Measurements from ENCODE around the gene ATP11A.

The ATP11A gene

GRCh38 chr13:112896736-112897602 is 207.1 kb downstream of the ATP11A start:
- Histone ChIP-seq H3K4me1 (ENCODE audit: low read length) (peaks cover 23% of the 10 kb centered on the region), H3K79me2 (ENCODE audit: low read length) (no peaks in the 10 kb centered on the region), H3K9me2 (replicated peaks; ENCODE audit: insufficient read depth, low read length) (no peaks in the 10 kb centered on the region), H3K27ac (ENCODE audit: low read length) (no peak overlapping the region), H3K4me2 (ENCODE audit: low read depth, low read length) (no peak overlapping the region), H3F3A (ENCODE audit: insufficient read depth, low read length) (0 out of 2 replicates have a peak, but pooled peaks cover 8% of the 10 kb centered on the region), H3K9me3 (replicated peaks; ENCODE audit: insufficient read depth, low read length) (no peaks in the 10 kb centered on the region), H4K20me1 (ENCODE audit: insufficient read depth, low read length) (no peaks in the 10 kb centered on the region), H3K27me3 (replicated peaks; ENCODE audit: insufficient read depth, low read length) (peaks cover 47% of the 10 kb centered on the region), H2AFZ (ENCODE audit: low read length) (no peak overlapping the region), H3K9ac (ENCODE audit: low read length) (no peak overlapping the region), H3K36me3 (replicated peaks; ENCODE audit: insufficient read depth, low read length) (no peaks in the 10 kb centered on the region), H3K4me3 (ENCODE audit: low read length) (no peak overlapping the region)
- no peak for DNase-seq
- TF ChIP-seq EZH2 (optimal IDR thresholded peaks at IDR 0.05; ENCODE audit: low read depth, low read length) = no peak
- TF ChIP-seq CTCF (IDR thresholded peaks at IDR 0.05; ENCODE audit: low read length) = no peak
- TF ChIP-seq EZH2phosphoT487 (IDR thresholded peaks at IDR 0.05; ENCODE audit: low read length) = no peak

- Histone ChIP-seq H3K4me1 (ENCODE audit: low read length) (peaks cover 23% of the 10 kb centered on the region), H3K27me3 (replicated peaks; ENCODE audit: insufficient read depth, low read length) (peaks cover 41% of the 10 kb centered on the region), H3K36me3 (replicated peaks; ENCODE audit: insufficient read depth, low read length) (no peaks in the 10 kb centered on the region), H4K20me1 (ENCODE audit: insufficient read depth, low read length) (no peaks in the 10 kb centered on the region), H3K79me2 (ENCODE audit: low read length) (no peaks in the 10 kb centered on the region), H3F3A (ENCODE audit: insufficient read depth, low read length) (0 out of 2 replicates have a peak, but pooled peaks cover 8% of the 10 kb centered on the region), H3K27ac (ENCODE audit: low read length) (no peak overlapping the region), H2AFZ (ENCODE audit: low read length) (no peak overlapping the region), H3K9me3 (replicated peaks; ENCODE audit: insufficient read depth, low read length) (no peaks in the 10 kb centered on the region), H3K9me2 (replicated peaks; ENCODE audit: insufficient read depth, low read length) (no peaks in the 10 kb centered on the region), H3K9ac (ENCODE audit: low read length) (no peak overlapping the region), H3K4me3 (ENCODE audit: low read length) (no peak overlapping the region), H3K4me2 (ENCODE audit: low read depth, low read length) (no peak overlapping the region)
- DNase-seq = no peak
- no peak for TF ChIP-seq EZH2 (optimal IDR thresholded peaks at IDR 0.05; ENCODE audit: low read depth, low read length)
Measured at GRCh38 chr13:112897603-112897955, 207.7 kb downstream of the ATP11A start.

GRCh38 chr13:112897956-112898620 is 208.2 kb downstream of the ATP11A start:
- Histone ChIP-seq H3K27me3 (replicated peaks; ENCODE audit: insufficient read depth, low read length) (peaks cover 36% of the 10 kb centered on the region), H3K27ac (ENCODE audit: low read length) (no peak overlapping the region), H3K9me2 (replicated peaks; ENCODE audit: insufficient read depth, low read length) (no peaks in the 10 kb centered on the region), H3K36me3 (replicated peaks; ENCODE audit: insufficient read depth, low read length) (no peaks in the 10 kb centered on the region), H3K9ac (ENCODE audit: low read length) (no peak overlapping the region), H3F3A (ENCODE audit: insufficient read depth, low read length) (0 out of 2 replicates have a peak, but pooled peaks cover 8% of the 10 kb centered on the region), H3K4me2 (ENCODE audit: low read depth, low read length) (no peak overlapping the region), H4K20me1 (ENCODE audit: insufficient read depth, low read length) (no peaks in the 10 kb centered on the region), H3K79me2 (ENCODE audit: low read length) (no peaks in the 10 kb centered on the region), H3K9me3 (replicated peaks; ENCODE audit: insufficient read depth, low read length) (no peaks in the 10 kb centered on the region), H3K4me3 (ENCODE audit: low read length) (no peak overlapping the region), H3K4me1 (ENCODE audit: low read length) (peaks cover 23% of the 10 kb centered on the region), H2AFZ (ENCODE audit: low read length) (no peak overlapping the region)
- no peak for DNase-seq
- TF ChIP-seq EZH2phosphoT487 (IDR thresholded peaks at IDR 0.05; ENCODE audit: low read length) = no peak
- no peak for TF ChIP-seq EZH2 (optimal IDR thresholded peaks at IDR 0.05; ENCODE audit: low read depth, low read length)
- no peak for TF ChIP-seq CTCF (IDR thresholded peaks at IDR 0.05; ENCODE audit: low read length)
